Adipocyte (in vitro differentiated cells): ENCODE data around the gene KRTAP4-12.

Experiments used
- DNase-seq: peaks from one replicate; pipeline ENCODE4 v3.0.0-alpha.2; 2015; ENCODE audit warnings: low read depth
- H3K27me3 ChIP-seq: replicated peaks from 2 replicates; pipeline ENCODE4 v1.7.0; 2013; ENCODE audit warnings: mild to moderate bottlenecking, low read length, moderate library complexity; ENCODE audit not compliant: control insufficient read depth, insufficient read depth
- H3K36me3 ChIP-seq: 2 replicates; pipeline ENCODE4 v1.7.0; 2013; ENCODE audit warnings: low read length, mild to moderate bottlenecking, moderate library complexity; ENCODE audit not compliant: control insufficient read depth, insufficient read depth, severe bottlenecking
- H3K4me1 ChIP-seq: 2 replicates; pipeline ENCODE4 v1.7.0; 2013; ENCODE audit warnings: mild to moderate bottlenecking, low read length, moderate library complexity; ENCODE audit not compliant: control insufficient read depth, insufficient read depth
- H3K4me3 ChIP-seq: 2 replicates; pipeline ENCODE4 v1.7.0; 2013; ENCODE audit warnings: mild to moderate bottlenecking, low read length, moderate library complexity
- H3K9ac ChIP-seq: 2 replicates; pipeline ENCODE4 v1.7.0; 2013; ENCODE audit warnings: mild to moderate bottlenecking, low read length, moderate library complexity
- H3K9me3 ChIP-seq: 2 replicates; pipeline ENCODE4 v1.7.0; 2013; ENCODE audit warnings: mild to moderate bottlenecking, low read length, moderate library complexity; ENCODE audit not compliant: control insufficient read depth

KRTAP4-12 gene

DNA sequence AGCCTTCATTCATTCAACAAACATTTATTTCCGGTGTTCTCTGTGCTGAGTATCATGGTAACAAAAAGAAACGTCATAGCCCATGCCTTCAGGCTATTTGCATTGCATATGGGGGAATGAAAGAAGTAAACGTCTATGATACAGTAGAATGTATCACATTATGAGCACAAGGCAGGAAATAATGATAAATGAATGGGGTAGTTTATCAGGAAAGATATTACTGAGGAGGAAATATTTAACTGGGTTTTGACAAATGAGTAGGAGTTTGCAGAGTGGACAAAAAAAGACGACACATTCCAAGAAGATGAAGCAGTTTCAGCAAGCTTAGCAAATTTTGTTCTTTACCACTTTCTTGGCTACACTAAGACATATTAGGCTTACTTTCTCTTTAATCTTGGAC lies 41.4 kb downstream of the KRTAP4-12 start:
- Histone ChIP-seq H3K36me3 (no peaks in the 10 kb centered on the region), H3K9me3 (no peaks in the 10 kb centered on the region), H3K4me3 (no peak overlapping the region), H3K9ac (no peak overlapping the region), H3K4me1 (no peaks in the 10 kb centered on the region), H3K27me3 (no peaks in the 10 kb centered on the region)
- DNase-seq: peak; percentile 44

GRCh38 chr17:41076788-41077187 lies 47.2 kb downstream of the KRTAP4-12 start:
- H3K4me3 ChIP-seq: no peak overlapping the region
- no peak overlapping the region for H3K9ac ChIP-seq
- no peaks in the 10 kb centered on the region for H3K4me1 ChIP-seq
- no peak for DNase-seq
- no peaks in the 10 kb centered on the region for H3K9me3 ChIP-seq
- H3K27me3 ChIP-seq: no peaks in the 10 kb centered on the region
- no peaks in the 10 kb centered on the region for H3K36me3 ChIP-seq

- no peak overlapping the region for H3K4me3 ChIP-seq
Measured at GRCh38 chr17:41073676-41074075, 50.3 kb downstream of the KRTAP4-12 start.

More at GRCh38 chr17:41073676-41074075, 50.3 kb downstream of the KRTAP4-12 start:
- no peak for DNase-seq
- Histone ChIP-seq H3K9ac (no peak overlapping the region), H3K36me3 (no peaks in the 10 kb centered on the region), H3K4me1 (no peaks in the 10 kb centered on the region), H3K9me3 (no peaks in the 10 kb centered on the region), H3K27me3 (no peaks in the 10 kb centered on the region)
